Measurements from ENCODE around the gene AATK.

DNA sequence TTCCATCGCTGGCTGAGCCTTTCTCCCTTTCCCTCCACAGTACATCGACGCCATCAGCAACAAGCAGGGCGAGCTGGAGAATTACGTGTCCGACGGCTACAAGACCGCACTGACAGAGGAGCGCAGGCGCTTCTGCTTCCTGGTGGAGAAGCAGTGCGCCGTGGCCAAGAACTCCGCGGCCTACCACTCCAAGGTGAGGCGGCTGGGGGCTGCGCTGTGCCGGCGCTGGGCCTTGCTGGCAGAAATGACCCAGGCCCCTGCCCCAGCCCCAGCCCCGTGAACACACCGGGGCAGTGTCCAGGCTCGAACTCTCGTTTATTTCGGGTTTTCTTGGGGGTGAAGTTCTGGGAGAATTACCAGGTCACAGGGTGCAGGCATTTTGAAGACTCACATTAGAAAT, 66.1 kb downstream of the AATK start:
- TF ChIP-seq, protein P1, sequence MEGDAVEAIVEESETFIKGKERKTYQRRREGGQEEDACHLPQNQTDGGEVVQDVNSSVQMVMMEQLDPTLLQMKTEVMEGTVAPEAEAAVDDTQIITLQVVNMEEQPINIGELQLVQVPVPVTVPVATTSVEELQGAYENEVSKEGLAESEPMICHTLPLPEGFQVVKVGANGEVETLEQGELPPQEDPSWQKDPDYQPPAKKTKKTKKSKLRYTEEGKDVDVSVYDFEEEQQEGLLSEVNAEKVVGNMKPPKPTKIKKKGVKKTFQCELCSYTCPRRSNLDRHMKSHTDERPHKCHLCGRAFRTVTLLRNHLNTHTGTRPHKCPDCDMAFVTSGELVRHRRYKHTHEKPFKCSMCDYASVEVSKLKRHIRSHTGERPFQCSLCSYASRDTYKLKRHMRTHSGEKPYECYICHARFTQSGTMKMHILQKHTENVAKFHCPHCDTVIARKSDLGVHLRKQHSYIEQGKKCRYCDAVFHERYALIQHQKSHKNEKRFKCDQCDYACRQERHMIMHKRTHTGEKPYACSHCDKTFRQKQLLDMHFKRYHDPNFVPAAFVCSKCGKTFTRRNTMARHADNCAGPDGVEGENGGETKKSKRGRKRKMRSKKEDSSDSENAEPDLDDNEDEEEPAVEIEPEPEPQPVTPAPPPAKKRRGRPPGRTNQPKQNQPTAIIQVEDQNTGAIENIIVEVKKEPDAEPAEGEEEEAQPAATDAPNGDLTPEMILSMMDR (IDR thresholded peaks at IDR 0.05), result no peak
- TF ChIP-seq POLR2A (IDR thresholded peaks at IDR 0.05), result no peak
